Lower lobe of right lung (tissue), 2 donors: ENCODE results near the gene DDX18. TPM values are rescaled to one million over a fixed set of nuclear protein-coding genes. Genes with fewer than 3 reads are reported as not detected.

ENCODE experiments used
- ATAC-seq, 2 donors: fragments of 200-7000 bp; cut with Tn5 transposase; one replicate each; pipeline ENCODE4 v1.9.1; 2020 to 2022; ENCODE audit warnings: mild to moderate bottlenecking in 2 of 2, moderate library complexity in 2 of 2
- DNase-seq: peaks from one replicate; pipeline ENCODE4 v3.0.0-alpha.2; 2020
- H3K27ac ChIP-seq: fragments of 200-600 bp; one replicate; pipeline ENCODE4 v1.8.0; 2022
- H3K27me3 ChIP-seq: fragments of 200-600 bp; one replicate; pipeline ENCODE4 v1.8.0; 2022; ENCODE audit warnings: low read depth
- H3K36me3 ChIP-seq: fragments of 200-600 bp; one replicate; pipeline ENCODE4 v1.8.0; 2022; ENCODE audit warnings: mild to moderate bottlenecking
- H3K4me1 ChIP-seq: fragments of 200-600 bp; one replicate; pipeline ENCODE4 v1.8.0; 2022
- H3K4me3 ChIP-seq: fragments of 200-600 bp; one replicate; pipeline ENCODE4 v1.8.0; 2022; ENCODE audit warnings: mild to moderate bottlenecking
- H3K9me3 ChIP-seq: fragments of 200-600 bp; one replicate; pipeline ENCODE4 v1.8.0; 2022
- intact Hi-C: fragments of 100-400 bp; cut with DNase I; formaldehyde crosslinking; loops from one replicate; pipeline ENCODE4 v1.11.0; 2022
- total RNA-seq: library from RNA; stranded (reverse); fragmentation: NEBNext Ultra II Directional; extraction: Animal tissue kit (Norgen Biotek cat#: 25700); gene quantifications from one replicate; pipeline ENCODE4 v1.2.1, GENCODE V29; 2021
- TF ChIP-seq, protein P1 (sequence below): fragments of 200-600 bp; IDR thresholded peaks from one replicate; pipeline ENCODE4 v1.8.0; 2022; ENCODE audit warnings: antibody characterized with exemption, mild to moderate bottlenecking
- donor health status: DM: no; HTN: yes; CAD: no; lungs with severe emphysema.

DDX18 gene
- total RNA-seq, 1 donor from 2014 or later: 48.0 TPM

DNA sequence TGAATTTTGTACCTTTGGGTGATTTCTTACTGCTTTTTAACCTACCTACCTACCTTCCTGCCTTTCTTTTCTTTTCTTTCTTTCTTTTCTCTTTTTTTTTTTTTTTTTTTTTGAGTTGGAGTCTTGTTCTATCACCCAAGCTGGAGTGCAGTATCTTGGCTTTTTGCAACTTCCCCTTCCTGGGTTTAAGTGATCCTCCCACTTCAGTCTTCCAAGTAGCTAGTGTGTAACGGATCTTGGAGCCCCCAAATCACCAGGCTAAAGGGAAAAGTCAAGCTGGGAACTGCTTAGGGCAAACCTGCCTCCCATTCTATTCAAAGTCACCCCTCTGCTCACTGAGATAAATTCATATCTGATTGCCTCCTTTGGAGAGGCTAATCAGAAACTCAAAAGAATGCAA lies 61.3 kb downstream of the DDX18 start:
- H3K27me3 ChIP-seq: no peaks in the 10 kb centered on the region
- no peak for DNase-seq
- no peaks in the 10 kb centered on the region for H3K4me1 ChIP-seq
- no peak for ATAC-seq
- intact Hi-C loops: no loop called here
- no peaks in the 10 kb centered on the region for H3K36me3 ChIP-seq
- TF ChIP-seq, protein P1, sequence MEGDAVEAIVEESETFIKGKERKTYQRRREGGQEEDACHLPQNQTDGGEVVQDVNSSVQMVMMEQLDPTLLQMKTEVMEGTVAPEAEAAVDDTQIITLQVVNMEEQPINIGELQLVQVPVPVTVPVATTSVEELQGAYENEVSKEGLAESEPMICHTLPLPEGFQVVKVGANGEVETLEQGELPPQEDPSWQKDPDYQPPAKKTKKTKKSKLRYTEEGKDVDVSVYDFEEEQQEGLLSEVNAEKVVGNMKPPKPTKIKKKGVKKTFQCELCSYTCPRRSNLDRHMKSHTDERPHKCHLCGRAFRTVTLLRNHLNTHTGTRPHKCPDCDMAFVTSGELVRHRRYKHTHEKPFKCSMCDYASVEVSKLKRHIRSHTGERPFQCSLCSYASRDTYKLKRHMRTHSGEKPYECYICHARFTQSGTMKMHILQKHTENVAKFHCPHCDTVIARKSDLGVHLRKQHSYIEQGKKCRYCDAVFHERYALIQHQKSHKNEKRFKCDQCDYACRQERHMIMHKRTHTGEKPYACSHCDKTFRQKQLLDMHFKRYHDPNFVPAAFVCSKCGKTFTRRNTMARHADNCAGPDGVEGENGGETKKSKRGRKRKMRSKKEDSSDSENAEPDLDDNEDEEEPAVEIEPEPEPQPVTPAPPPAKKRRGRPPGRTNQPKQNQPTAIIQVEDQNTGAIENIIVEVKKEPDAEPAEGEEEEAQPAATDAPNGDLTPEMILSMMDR: no peak
- H3K4me3 ChIP-seq: no peak overlapping the region
- H3K9me3 ChIP-seq: no peaks in the 10 kb centered on the region
- no peak overlapping the region for H3K27ac ChIP-seq

DNA sequence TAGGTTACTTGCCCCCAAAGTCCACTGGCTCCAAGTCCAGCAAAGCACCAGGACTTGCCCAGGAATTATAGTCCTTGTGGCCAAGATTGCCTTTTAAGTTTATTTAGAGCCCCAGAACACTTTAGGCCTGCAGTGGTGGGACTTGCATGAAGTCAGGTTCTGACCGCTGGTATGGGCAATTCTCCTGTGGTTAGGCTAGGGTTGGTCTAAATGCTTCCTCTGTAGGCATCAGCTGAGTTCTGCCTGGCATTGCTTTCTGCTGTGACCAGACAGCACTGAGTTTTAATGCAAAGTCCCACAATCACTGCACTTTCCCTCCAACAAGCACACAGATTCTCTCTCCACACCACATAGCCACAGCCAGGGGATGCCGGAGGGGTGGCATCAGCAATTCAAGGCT lies 64.5 kb downstream of the DDX18 start:
- intact Hi-C loops: no loop called here
- Histone ChIP-seq H3K27me3 (no peaks in the 10 kb centered on the region), H3K9me3 (no peaks in the 10 kb centered on the region), H3K4me3 (no peak overlapping the region), H3K4me1 (no peaks in the 10 kb centered on the region), H3K27ac (no peak overlapping the region), H3K36me3 (no peaks in the 10 kb centered on the region)
- no peak for ATAC-seq
- no peak for DNase-seq
- TF ChIP-seq, protein P1: no peak

Other genes with a start within 250 kb of the DDX18 start
- gene CCDC93, start 199.4 kb downstream of the DDX18 start, total RNA-seq: 47.3 TPM